Muscle of leg (tissue), 11 donors: ENCODE measurements around the gene TMEM53. TPM values are rescaled to one million over a fixed set of nuclear protein-coding genes. Genes with fewer than 3 reads are reported as not detected.
A peak's percentile ranks its signal among the peaks of the same experiment; 100 is the strongest.

ENCODE experiments used
- DNase-seq: peaks from one replicate; pipeline ENCODE4 v3.0.0; 2013
- H3K27ac ChIP-seq: one replicate; pipeline ENCODE4 v1.5.1; 2013; ENCODE audit warnings: mild to moderate bottlenecking, low read length, control low read depth
- H3K27me3 ChIP-seq: one replicate; pipeline ENCODE4 v1.6.1; 2013; ENCODE audit warnings: low read length; ENCODE audit not compliant: control insufficient read depth, insufficient read depth
- H3K36me3 ChIP-seq: one replicate; pipeline ENCODE4 v1.6.1; 2013; ENCODE audit warnings: low read length; ENCODE audit not compliant: control insufficient read depth, insufficient read depth
- H3K4me1 ChIP-seq: one replicate; pipeline ENCODE4 v1.6.1; 2013; ENCODE audit warnings: low read length; ENCODE audit not compliant: control insufficient read depth, insufficient read depth
- H3K4me3 ChIP-seq: one replicate; pipeline ENCODE4 v1.5.1; 2013; ENCODE audit warnings: low read length, control low read depth
- H3K9me3 ChIP-seq: replicated peaks from 2 replicates; pipeline ENCODE4 v1.6.1; 2013; ENCODE audit warnings: low read depth, low read length; ENCODE audit not compliant: control insufficient read depth
- WGBS: methylation state at CpG from one replicate; pipeline ENCODE4 v1.1.5; 2013; ENCODE audit warnings: missing lambda C conversion rate; ENCODE audit not compliant: insufficient coverage; 5-methylcytosine and 5-hydroxymethylcytosine counted together
- polyA plus RNA-seq, 8 donors: library from polyadenylated mRNA; unstranded; fragments of 120-200 nt; gene quantifications; one replicate each; pipeline versions ENCODE4 v1.2.1 to v1.2.3, GENCODE V29; 2013; ENCODE audit warnings: inconsistent platforms in 1 of 8, low replicate concordance in 1 of 8; ENCODE audit not compliant: insufficient read length in 8 of 8, insufficient read depth in 1 of 8
- total RNA-seq: library from RNA; stranded (reverse); fragments of 120-200 nt; gene quantifications from one replicate; pipeline ENCODE4 v1.2.4, GENCODE V29; 2013

TMEM53 gene
- total and polyA plus RNA-seq, 9 donors = 3.5 to 7.8 (median 6.2) TPM

DNA sequence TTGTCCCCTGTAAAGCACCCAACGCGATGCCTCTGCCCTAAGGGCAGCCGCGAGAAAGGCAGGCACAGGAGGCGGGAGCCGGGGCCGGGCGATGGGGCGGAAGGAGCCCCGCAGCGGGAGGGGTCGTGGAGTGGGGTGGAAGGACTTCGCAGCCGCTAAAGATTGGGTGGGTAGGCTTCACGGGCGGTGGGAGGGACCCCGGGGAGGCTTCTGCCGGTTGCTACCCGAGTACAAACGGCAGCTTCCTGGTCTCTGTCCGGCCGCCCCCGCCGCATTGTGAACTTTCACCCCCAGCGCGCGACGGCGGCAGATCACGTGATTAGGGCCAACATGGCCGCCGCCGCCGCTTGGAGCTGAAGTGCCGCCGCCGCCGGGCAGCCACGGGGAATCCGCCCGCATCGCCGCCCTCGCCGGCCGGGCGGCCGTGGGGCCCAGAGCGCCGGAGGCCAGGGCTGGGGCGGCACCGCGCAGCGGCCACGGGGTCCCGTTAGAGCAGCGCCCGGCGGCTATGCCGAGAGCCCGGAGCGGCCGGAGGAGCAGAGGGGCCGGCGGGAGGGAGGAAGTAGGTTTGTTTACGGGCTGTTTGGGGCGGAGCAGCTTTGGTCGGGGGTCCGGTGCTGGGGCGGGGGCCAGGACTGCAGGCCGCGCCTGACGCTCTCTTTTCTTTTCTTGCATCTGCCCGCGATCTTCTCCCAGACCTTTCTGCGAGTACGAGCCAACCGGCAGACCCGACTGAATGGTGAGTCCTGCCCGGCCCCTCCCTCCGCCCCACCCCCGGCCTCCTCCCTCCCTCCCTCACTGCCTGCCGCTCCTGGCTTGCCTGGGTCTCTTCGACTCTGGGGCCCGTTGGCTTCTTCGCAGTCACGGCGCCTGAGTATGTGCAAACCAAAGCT, 42.4 kb downstream of the TMEM53 start:
- peak overlapping the region; percentile 97 for H3K27ac ChIP-seq
- WGBS = under 1% methylated on average over 77 of the region's 88 CpGs
- H3K36me3 ChIP-seq = peaks cover 39% of the 10 kb centered on the region
- H3K4me3 ChIP-seq = peak overlapping the region; percentile 78
- H3K4me1 ChIP-seq = peaks cover 32% of the 10 kb centered on the region
- no peaks in the 10 kb centered on the region for H3K27me3 ChIP-seq
- DNase-seq = peak; percentile 95
- H3K9me3 ChIP-seq = no peaks in the 10 kb centered on the region

GRCh38 chr1:44631333-44631646, 43.0 kb downstream of the TMEM53 start:
- Histone ChIP-seq H3K27ac (peak overlapping the region; percentile 97), H3K36me3 (peaks cover 34% of the 10 kb centered on the region), H3K9me3 (no peaks in the 10 kb centered on the region), H3K4me1 (peaks cover 26% of the 10 kb centered on the region), H3K27me3 (no peaks in the 10 kb centered on the region), H3K4me3 (peak overlapping the region; percentile 78)
- WGBS = 17% methylated on average over 8 of the region's 8 CpGs
- no peak for DNase-seq

DNA sequence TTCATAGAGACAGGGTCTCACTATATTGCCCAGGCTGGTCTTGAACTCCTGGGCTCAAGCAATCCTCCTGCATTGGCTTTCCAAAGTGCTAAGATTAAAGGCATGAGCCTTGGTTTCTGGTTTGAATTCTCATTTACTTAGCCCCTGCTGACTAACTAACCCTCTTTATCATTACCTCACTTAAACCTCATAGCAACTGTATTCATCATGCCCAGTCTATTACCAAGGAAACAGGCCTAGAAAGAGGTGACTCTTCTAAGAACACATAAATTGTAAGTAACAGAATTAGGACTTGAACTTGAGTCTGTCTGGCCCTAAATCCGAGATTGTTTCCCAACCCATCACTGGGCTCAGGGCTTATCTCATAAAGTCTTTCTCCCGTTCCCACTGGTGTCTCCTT, 44.2 kb downstream of the TMEM53 start:
- H3K27me3 ChIP-seq = no peaks in the 10 kb centered on the region
- peaks cover 22% of the 10 kb centered on the region for H3K36me3 ChIP-seq
- no CpG with 5 or more reads among the region's 2 CpGs for WGBS
- DNase-seq = no peak
- H3K27ac ChIP-seq = no peak overlapping the region
- H3K9me3 ChIP-seq = no peaks in the 10 kb centered on the region
- no peak overlapping the region for H3K4me3 ChIP-seq
- H3K4me1 ChIP-seq = peaks cover 27% of the 10 kb centered on the region

GRCh38 chr1:44628962-44629756, 45.1 kb downstream of the TMEM53 start:
- Histone ChIP-seq H3K4me1 (peaks cover 27% of the 10 kb centered on the region), H3K36me3 (peaks cover 13% of the 10 kb centered on the region), H3K4me3 (no peak overlapping the region), H3K27ac (no peak overlapping the region), H3K27me3 (no peaks in the 10 kb centered on the region), H3K9me3 (no peaks in the 10 kb centered on the region)
- no peak for DNase-seq
- WGBS = 88% methylated on average over 1 of the region's 5 CpGs

- Histone ChIP-seq H3K36me3 (no peaks in the 10 kb centered on the region), H3K27ac (no peak overlapping the region), H3K9me3 (no peaks in the 10 kb centered on the region), H3K4me3 (no peak overlapping the region), H3K27me3 (no peaks in the 10 kb centered on the region), H3K4me1 (peaks cover 4% of the 10 kb centered on the region)
- no peak for DNase-seq
- WGBS = 68% methylated on average over 4 of the region's 7 CpGs
These were observed 48.9 kb downstream of the TMEM53 start for GRCh38 chr1:44625348-44625747.

DNA sequence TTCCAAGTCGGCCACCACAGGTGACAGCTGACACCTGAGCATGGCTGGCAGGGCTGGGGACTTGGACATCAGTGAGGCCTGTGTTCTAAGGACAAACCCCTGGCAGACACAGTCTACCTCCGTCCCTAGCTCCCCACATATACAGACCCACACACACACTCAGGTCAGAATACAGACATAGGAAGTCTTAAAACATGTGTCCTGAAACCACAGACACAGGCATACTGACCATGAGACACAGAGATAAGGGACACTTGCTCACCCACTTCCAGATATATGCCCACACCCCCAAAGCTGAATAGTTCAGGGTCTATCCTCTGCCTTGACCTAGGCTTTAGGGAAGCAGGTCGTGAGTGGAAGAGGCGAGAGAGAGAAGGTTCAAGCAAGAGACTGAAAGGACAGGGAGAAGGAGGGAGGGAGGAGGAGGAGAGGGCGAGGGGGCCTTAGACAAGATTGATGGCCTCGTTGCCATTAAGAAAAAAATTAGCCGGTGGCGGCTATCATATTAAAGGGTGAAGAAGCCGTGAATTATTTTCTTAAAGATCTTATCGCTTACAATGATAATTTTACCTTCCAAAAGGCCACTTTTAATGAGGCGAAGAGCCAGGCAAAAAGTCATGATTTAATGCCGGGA, 49.9 kb downstream of the TMEM53 start:
- Histone ChIP-seq H3K27me3 (no peaks in the 10 kb centered on the region), H3K4me1 (peaks cover 9% of the 10 kb centered on the region), H3K36me3 (no peaks in the 10 kb centered on the region), H3K27ac (no peak overlapping the region), H3K9me3 (no peaks in the 10 kb centered on the region), H3K4me3 (no peak overlapping the region)
- no peak for DNase-seq
- WGBS = 69% methylated on average over 3 of the region's 12 CpGs

DNA sequence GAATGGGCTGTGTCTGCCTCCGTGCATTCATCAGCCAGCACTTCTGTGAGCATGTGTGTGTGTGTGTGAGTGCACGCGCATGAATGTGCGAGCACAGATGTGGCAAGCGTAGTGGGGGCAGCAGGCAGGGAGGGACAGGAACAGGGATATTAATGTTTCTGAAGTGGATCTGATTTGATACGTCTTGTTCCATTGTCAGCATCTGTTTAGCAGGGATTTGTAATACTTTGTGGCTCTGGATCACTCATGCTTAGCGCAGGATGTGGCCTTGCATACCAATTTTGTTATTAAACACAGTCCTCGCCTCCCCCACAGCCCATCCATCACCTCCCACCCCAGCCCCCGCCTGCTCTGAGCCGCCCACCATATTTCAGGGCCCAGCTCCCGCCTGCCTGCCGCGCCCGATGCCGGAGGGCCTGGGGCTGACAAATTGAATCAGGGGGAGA, 52.4 kb downstream of the TMEM53 start:
- no peaks in the 10 kb centered on the region for H3K36me3 ChIP-seq
- DNase-seq = no peak
- no peak overlapping the region for H3K27ac ChIP-seq
- no peak overlapping the region for H3K4me3 ChIP-seq
- peaks cover 13% of the 10 kb centered on the region for H3K27me3 ChIP-seq
- WGBS = 61% methylated on average over 11 of the region's 15 CpGs
- no peaks in the 10 kb centered on the region for H3K9me3 ChIP-seq
- H3K4me1 ChIP-seq = peaks cover 15% of the 10 kb centered on the region

- Histone ChIP-seq H3K4me3 (no peak overlapping the region), H3K27me3 (peaks cover 25% of the 10 kb centered on the region), H3K9me3 (no peaks in the 10 kb centered on the region), H3K27ac (no peak overlapping the region), H3K36me3 (no peaks in the 10 kb centered on the region), H3K4me1 (peaks cover 14% of the 10 kb centered on the region)
- WGBS = no CpG with 5 or more reads among the region's 3 CpGs
- no peak for DNase-seq
These were observed 54.2 kb downstream of the TMEM53 start for GRCh38 chr1:44620072-44620471.

DNA sequence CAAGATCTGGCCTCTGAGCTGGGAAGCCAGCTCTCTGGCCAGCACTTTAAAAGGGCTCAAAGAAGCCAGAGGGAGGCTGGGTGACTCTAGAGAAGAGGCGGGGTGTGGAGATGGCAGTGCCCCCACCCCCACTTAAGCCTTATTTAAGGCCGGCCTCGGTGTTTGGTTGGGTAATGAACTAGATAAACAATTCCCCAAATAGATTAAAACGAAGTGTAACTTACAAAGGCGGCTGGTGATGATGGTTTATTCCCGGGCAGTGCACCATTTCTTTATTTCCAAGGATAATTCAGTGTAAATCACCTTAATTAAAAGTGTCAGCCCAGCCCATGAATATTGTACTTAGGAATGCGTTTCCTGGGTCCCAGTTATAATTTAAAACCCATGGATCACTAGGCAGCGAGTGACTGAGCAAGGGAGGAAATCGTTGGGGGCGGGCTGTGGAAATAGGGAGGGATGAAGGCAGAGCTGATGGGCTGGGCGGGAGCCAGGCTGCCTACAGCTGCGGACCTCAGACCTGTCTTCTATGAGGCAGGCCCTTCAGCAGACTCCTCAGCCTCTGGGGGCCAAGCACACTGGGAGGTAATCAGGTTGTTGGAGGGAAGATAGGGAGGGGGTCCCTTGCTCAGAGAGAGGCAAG, 54.9 kb downstream of the TMEM53 start:
- Histone ChIP-seq H3K27ac (no peak overlapping the region), H3K36me3 (no peaks in the 10 kb centered on the region), H3K9me3 (no peaks in the 10 kb centered on the region), H3K27me3 (peaks cover 28% of the 10 kb centered on the region), H3K4me1 (peaks cover 14% of the 10 kb centered on the region), H3K4me3 (no peak overlapping the region)
- no CpG with 5 or more reads among the region's 12 CpGs for WGBS
- no peak for DNase-seq

GRCh38 chr1:44617703-44618029, 56.6 kb downstream of the TMEM53 start:
- H3K4me3 ChIP-seq = no peak overlapping the region
- 57% methylated on average over 1 of the region's 1 CpG for WGBS
- peaks cover 28% of the 10 kb centered on the region for H3K27me3 ChIP-seq

More at GRCh38 chr1:44617703-44618029, 56.6 kb downstream of the TMEM53 start:
- Histone ChIP-seq H3K4me1 (peaks cover 14% of the 10 kb centered on the region), H3K9me3 (no peaks in the 10 kb centered on the region), H3K27ac (no peak overlapping the region), H3K36me3 (no peaks in the 10 kb centered on the region)
- no peak for DNase-seq
